ENCODE data around the gene UQCC5. TPM values are rescaled to one million over a fixed set of nuclear protein-coding genes. Genes with fewer than 3 reads are reported as not detected.

UQCC5 gene
- total and polyA plus RNA-seq, 3 experiments from 2014 or later, result 15.3 to 20.7 (median 18.2) TPM

- no peaks in the 10 kb centered on the region for H3K9me3 Mint-ChIP-seq
- Histone ChIP-seq H3K4me3 (ENCODE audit: low read length) (no peak overlapping the region), H3K9me3 (ENCODE audit: low read length) (no peaks in the 10 kb centered on the region), H3K27me3 (ENCODE audit: insufficient read depth, low read length, poor library complexity, severe bottlenecking) (no peaks in the 10 kb centered on the region), H3K27ac (ENCODE audit: low read depth, low read length) (no peak overlapping the region), H3K4me1 (ENCODE audit: insufficient read depth, low read length) (no peaks in the 10 kb centered on the region), H3K36me3 (ENCODE audit: insufficient read depth, low read length) (no peaks in the 10 kb centered on the region)
- ChIA-PET POLR2A (no interaction called here), CTCF (no interaction called here)
- H3K27ac Mint-ChIP-seq, result no peak overlapping the region
- no peaks in the 10 kb centered on the region for H3K4me1 Mint-ChIP-seq
- H3K27me3 Mint-ChIP-seq, result no peaks in the 10 kb centered on the region
- no peaks in the 10 kb centered on the region for H3K36me3 Mint-ChIP-seq
- H3K4me3 Mint-ChIP-seq, result no peak overlapping the region
- DNase-seq, result no peak
These were observed 24.3 kb upstream of the UQCC5 start for GRCh38 chr3:52512105-52512504.

DNA sequence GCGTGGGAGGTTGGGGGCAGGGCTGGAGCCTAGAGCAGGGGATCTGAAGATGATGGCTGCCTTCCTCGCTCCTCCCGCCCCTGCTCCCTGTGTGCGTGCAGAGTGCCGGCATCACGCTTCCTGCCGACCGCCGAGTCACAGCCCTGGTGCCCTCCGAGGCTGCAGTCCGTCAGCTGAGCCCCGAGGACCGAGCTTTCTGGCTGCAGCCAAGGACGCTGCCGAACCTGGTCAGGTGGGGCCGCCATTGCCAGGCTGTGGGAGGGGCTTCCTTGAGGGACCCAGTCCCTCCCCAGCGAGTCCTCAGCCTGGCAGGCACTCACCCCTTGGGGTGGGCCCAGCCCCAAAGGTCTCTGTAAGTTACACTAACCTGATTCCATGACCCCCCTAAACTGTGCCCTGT is 23.7 kb upstream of the UQCC5 start:
- H3K36me3 ChIP-seq (ENCODE audit: insufficient read depth, low read length), result no peaks in the 10 kb centered on the region
- no peak overlapping the region for H3K27ac Mint-ChIP-seq
- ChIA-PET POLR2A (no interaction called here), CTCF (no interaction called here)
- no peak overlapping the region for H3K4me3 Mint-ChIP-seq
- no peaks in the 10 kb centered on the region for H3K27me3 ChIP-seq (ENCODE audit: insufficient read depth, low read length, poor library complexity, severe bottlenecking)
- H3K9me3 Mint-ChIP-seq, result no peaks in the 10 kb centered on the region
- no peaks in the 10 kb centered on the region for H3K4me1 ChIP-seq (ENCODE audit: insufficient read depth, low read length)
- no peak overlapping the region for H3K4me3 ChIP-seq (ENCODE audit: low read length)
- H3K27me3 Mint-ChIP-seq, result no peaks in the 10 kb centered on the region
- H3K36me3 Mint-ChIP-seq, result no peaks in the 10 kb centered on the region
- H3K27ac ChIP-seq (ENCODE audit: low read depth, low read length), result no peak overlapping the region
- no peaks in the 10 kb centered on the region for H3K9me3 ChIP-seq (ENCODE audit: low read length)
- no peak for DNase-seq
- no peaks in the 10 kb centered on the region for H3K4me1 Mint-ChIP-seq

DNA sequence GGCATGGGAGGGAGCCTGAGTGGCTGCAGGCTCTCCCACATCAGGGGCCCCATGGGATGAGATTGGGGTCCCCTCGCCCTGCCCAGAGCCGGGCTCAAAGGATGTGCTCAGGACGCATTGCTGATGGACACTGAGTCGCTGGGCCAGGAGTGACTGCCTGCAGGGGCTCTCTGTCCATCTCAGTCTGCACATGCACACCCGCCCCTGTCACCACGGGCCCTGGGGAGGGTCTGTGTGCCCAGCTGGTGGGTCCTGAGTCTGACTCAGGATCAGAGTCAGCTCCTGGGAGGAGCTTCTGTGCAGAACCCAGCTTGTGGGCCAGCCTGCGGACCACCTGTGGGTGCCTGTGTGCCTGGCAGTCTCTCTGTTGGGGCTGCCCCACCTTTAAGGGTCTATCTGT is 23.1 kb upstream of the UQCC5 start:
- ChIA-PET CTCF (no interaction called here), POLR2A (no interaction called here)
- Histone ChIP-seq H3K4me3 (ENCODE audit: low read length) (no peak overlapping the region), H3K27me3 (ENCODE audit: insufficient read depth, low read length, poor library complexity, severe bottlenecking) (no peaks in the 10 kb centered on the region), H3K36me3 (ENCODE audit: insufficient read depth, low read length) (no peaks in the 10 kb centered on the region), H3K27ac (ENCODE audit: low read depth, low read length) (no peak overlapping the region), H3K9me3 (ENCODE audit: low read length) (no peaks in the 10 kb centered on the region), H3K4me1 (ENCODE audit: insufficient read depth, low read length) (no peaks in the 10 kb centered on the region)
- no peak overlapping the region for H3K27ac Mint-ChIP-seq
- H3K27me3 Mint-ChIP-seq, result no peaks in the 10 kb centered on the region
- DNase-seq, result no peak
- H3K4me3 Mint-ChIP-seq, result no peak overlapping the region
- no peaks in the 10 kb centered on the region for H3K9me3 Mint-ChIP-seq
- no peaks in the 10 kb centered on the region for H3K4me1 Mint-ChIP-seq
- H3K36me3 Mint-ChIP-seq, result no peaks in the 10 kb centered on the region

DNA sequence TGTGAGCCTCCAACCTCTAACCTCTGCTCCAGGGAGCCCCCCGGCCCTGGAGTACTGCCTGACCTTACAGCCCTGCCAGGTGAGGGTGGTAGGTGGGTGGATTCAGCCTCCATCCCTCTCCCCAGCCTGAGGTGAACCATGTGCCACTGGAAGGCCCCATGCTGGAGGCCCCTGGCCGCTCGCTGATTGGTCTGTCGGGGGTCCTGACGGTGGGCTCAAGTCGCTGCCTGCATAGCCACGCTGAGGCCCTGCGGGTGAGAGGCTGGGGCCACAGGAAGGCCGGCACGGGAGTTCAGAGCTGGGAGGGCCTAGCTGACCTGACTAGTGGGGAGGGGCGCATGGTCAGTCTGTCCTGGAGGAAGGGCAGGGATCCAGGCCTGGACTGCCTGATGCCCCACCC is 21.8 kb upstream of the UQCC5 start:
- ChIA-PET CTCF (no interaction called here), POLR2A (no interaction called here)
- Mint-ChIP-seq H3K27ac (no peak overlapping the region), H3K36me3 (no peaks in the 10 kb centered on the region), H3K9me3 (no peaks in the 10 kb centered on the region), H3K4me1 (no peaks in the 10 kb centered on the region), H3K4me3 (no peak overlapping the region), H3K27me3 (no peaks in the 10 kb centered on the region)
- no peak for DNase-seq
- no peaks in the 10 kb centered on the region for H3K36me3 ChIP-seq (ENCODE audit: insufficient read depth, low read length)
- H3K4me3 ChIP-seq (ENCODE audit: low read length), result no peak overlapping the region
- no peak overlapping the region for H3K27ac ChIP-seq (ENCODE audit: low read depth, low read length)
- no peaks in the 10 kb centered on the region for H3K4me1 ChIP-seq (ENCODE audit: insufficient read depth, low read length)
- no peaks in the 10 kb centered on the region for H3K9me3 ChIP-seq (ENCODE audit: low read length)
- no peaks in the 10 kb centered on the region for H3K27me3 ChIP-seq (ENCODE audit: insufficient read depth, low read length, poor library complexity, severe bottlenecking)

DNA sequence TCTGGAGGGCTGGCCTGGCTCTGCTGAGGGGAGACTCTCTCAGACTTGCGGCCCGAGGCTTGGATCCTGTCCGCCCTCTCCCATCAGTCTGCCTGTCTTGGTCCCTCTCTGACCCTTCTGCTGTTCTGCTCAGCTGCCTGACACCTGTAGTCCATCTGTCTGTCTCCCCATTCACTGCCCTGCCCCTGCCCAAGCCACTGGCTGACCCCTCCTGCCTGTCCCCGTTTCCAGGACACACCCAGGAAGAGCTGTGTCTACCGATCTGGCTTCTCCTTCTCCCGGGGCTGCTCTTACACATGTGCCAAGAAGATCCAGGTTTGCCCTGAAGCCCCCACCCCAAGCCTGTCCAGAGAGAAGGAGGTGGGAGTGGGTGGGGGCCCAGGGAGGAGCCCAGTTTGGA is 21.2 kb upstream of the UQCC5 start:
- Mint-ChIP-seq H3K27ac (peak overlapping the region in 1 of 8 donors; percentile 73), H3K4me3 (no peak overlapping the region), H3K4me1 (no peaks in the 10 kb centered on the region), H3K27me3 (no peaks in the 10 kb centered on the region), H3K36me3 (no peaks in the 10 kb centered on the region), H3K9me3 (no peaks in the 10 kb centered on the region)
- Histone ChIP-seq H3K4me3 (ENCODE audit: low read length) (no peak overlapping the region), H3K9me3 (ENCODE audit: low read length) (no peaks in the 10 kb centered on the region), H3K36me3 (ENCODE audit: insufficient read depth, low read length) (no peaks in the 10 kb centered on the region), H3K4me1 (ENCODE audit: insufficient read depth, low read length) (no peaks in the 10 kb centered on the region), H3K27ac (ENCODE audit: low read depth, low read length) (no peak overlapping the region), H3K27me3 (ENCODE audit: insufficient read depth, low read length, poor library complexity, severe bottlenecking) (no peaks in the 10 kb centered on the region)
- no peak for DNase-seq
- ChIA-PET POLR2A (no interaction called here), CTCF (no interaction called here)

GRCh38 chr3:52516509-52517195 is 19.8 kb upstream of the UQCC5 start:
- no peak overlapping the region for H3K27ac ChIP-seq (ENCODE audit: low read depth, low read length)
- Mint-ChIP-seq H3K4me1 (no peaks in the 10 kb centered on the region), H3K4me3 (no peak overlapping the region), H3K27me3 (no peaks in the 10 kb centered on the region), H3K27ac (peak overlapping the region in 1 of 8 donors; percentile 75), H3K9me3 (no peaks in the 10 kb centered on the region), H3K36me3 (no peaks in the 10 kb centered on the region)
- H3K27me3 ChIP-seq (ENCODE audit: insufficient read depth, low read length, poor library complexity, severe bottlenecking), result no peaks in the 10 kb centered on the region
- POLR2A ChIA-PET, result no interaction called here
- H3K4me3 ChIP-seq (ENCODE audit: low read length), result no peak overlapping the region
- CTCF ChIA-PET, result no interaction called here
- H3K9me3 ChIP-seq (ENCODE audit: low read length), result no peaks in the 10 kb centered on the region
- H3K4me1 ChIP-seq (ENCODE audit: insufficient read depth, low read length), result no peaks in the 10 kb centered on the region
- H3K36me3 ChIP-seq (ENCODE audit: insufficient read depth, low read length), result no peaks in the 10 kb centered on the region
- no peak for DNase-seq

DNA sequence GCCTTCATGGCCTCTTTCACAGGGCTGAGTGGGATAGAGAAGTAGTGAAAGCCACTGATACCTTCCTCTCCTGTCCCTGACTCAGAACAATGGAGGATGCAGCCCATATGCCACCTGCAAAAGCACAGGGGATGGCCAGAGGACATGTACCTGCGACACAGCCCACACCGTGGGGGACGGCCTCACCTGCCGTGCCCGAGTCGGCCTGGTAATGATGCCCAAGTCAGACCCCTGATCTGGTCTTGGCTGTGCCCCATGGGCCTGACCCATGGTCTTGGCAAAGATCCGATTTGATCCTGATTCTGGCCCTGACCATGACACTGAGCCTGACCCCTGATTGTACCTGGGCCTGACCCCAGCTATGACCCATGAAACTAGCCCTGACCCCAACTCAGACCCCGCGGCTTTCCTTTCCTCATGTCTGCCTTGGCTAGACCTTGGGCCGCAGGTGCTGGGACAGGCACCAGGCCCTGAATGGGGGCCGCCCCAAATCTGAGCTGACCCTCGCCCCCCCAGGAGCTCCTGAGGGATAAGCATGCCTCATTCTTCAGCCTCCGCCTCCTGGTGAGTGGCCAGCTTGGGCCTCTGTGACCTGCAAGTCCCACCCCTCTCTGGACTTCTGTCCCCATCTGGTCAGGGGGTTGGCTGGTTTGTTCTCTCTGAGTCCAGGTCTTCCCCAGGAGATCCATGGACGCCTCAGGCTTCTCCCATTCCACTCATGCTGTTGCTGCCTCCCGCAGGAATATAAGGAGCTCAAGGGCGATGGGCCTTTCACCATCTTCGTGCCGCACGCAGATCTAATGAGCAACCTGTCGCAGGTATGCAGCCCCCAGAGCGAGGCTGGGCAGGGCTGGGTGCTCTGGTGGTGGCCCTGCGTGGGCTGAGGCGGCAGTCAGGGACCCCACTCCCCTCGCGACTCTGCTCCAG is 18.3 kb upstream of the UQCC5 start:
- H3K4me1 ChIP-seq (ENCODE audit: insufficient read depth, low read length), result no peaks in the 10 kb centered on the region
- H3K9me3 ChIP-seq (ENCODE audit: low read length), result no peaks in the 10 kb centered on the region
- no peaks in the 10 kb centered on the region for H3K9me3 Mint-ChIP-seq
- no peak overlapping the region for H3K27ac ChIP-seq (ENCODE audit: low read depth, low read length)
- H3K36me3 ChIP-seq (ENCODE audit: insufficient read depth, low read length), result no peaks in the 10 kb centered on the region
- no peaks in the 10 kb centered on the region for H3K27me3 ChIP-seq (ENCODE audit: insufficient read depth, low read length, poor library complexity, severe bottlenecking)
- CTCF ChIA-PET, result no interaction called here
- peak overlapping the region in 1 of 8 donors; percentile 89 for H3K27ac Mint-ChIP-seq
- no peak overlapping the region for H3K4me3 ChIP-seq (ENCODE audit: low read length)
- POLR2A ChIA-PET, result no interaction called here
- H3K27me3 Mint-ChIP-seq, result no peaks in the 10 kb centered on the region
- DNase-seq, result no peak
- no peaks in the 10 kb centered on the region for H3K36me3 Mint-ChIP-seq
- no peak overlapping the region for H3K4me3 Mint-ChIP-seq
- H3K4me1 Mint-ChIP-seq, result no peaks in the 10 kb centered on the region

- Histone ChIP-seq H3K4me3 (ENCODE audit: low read length) (no peak overlapping the region), H3K27me3 (ENCODE audit: insufficient read depth, low read length, poor library complexity, severe bottlenecking) (no peaks in the 10 kb centered on the region), H3K4me1 (ENCODE audit: insufficient read depth, low read length) (no peaks in the 10 kb centered on the region), H3K27ac (ENCODE audit: low read depth, low read length) (no peak overlapping the region), H3K9me3 (ENCODE audit: low read length) (no peaks in the 10 kb centered on the region), H3K36me3 (ENCODE audit: insufficient read depth, low read length) (no peaks in the 10 kb centered on the region)
- H3K4me3 Mint-ChIP-seq, result no peak overlapping the region
- ChIA-PET CTCF (no interaction called here), POLR2A (no interaction called here)
- no peaks in the 10 kb centered on the region for H3K9me3 Mint-ChIP-seq
- peak overlapping the region in 1 of 8 donors; percentile 29 for H3K27ac Mint-ChIP-seq
- H3K27me3 Mint-ChIP-seq, result no peaks in the 10 kb centered on the region
- H3K4me1 Mint-ChIP-seq, result no peaks in the 10 kb centered on the region
- no peak for DNase-seq
- H3K36me3 Mint-ChIP-seq, result no peaks in the 10 kb centered on the region
These were observed 17.5 kb upstream of the UQCC5 start for GRCh38 chr3:52518723-52519444.
